Choroid plexus epithelial cell (primary cell): Measurements from ENCODE around the gene ARHGAP45.

Experiments used
- DNase-seq: peaks from one replicate; pipeline ENCODE4 v3.0.0-alpha.2; 2010; ENCODE audit warnings: low read depth
- H3K4me3 ChIP-seq: 2 replicates; pipeline ENCODE4 v1.5.1; 2011; ENCODE audit warnings: low read depth, mild to moderate bottlenecking, control low read depth, low read length, moderate library complexity
- TF ChIP-seq, protein P1 (sequence below): conservative IDR thresholded peaks from 2 replicates; pipeline ENCODE4 v1.5.1; 2011; ENCODE audit warnings: low read depth, mild to moderate bottlenecking, control low read depth, inconsistent platforms, low read length, moderate library complexity

The ARHGAP45 gene

DNA sequence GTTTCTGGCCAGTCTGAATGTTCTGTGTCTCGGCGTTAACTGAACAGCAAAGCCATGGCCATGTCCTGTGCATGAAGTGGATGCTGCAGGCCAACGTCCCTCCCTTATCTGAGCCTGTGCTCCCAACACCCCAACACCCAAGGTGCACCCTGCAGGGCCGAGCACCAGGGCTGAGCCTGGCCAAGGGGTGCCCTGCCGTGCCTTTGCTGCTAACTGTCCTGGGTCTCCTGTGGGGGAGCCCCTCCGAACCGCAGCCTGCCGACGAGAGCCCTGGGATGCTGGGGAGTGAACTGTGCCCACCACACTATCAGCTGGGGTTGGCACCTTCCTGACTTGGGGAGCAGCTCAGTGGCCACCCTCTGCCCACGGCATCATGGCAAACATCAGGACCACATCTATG is 54.4 kb downstream of the ARHGAP45 start:
- no peak overlapping the region for H3K4me3 ChIP-seq
- TF ChIP-seq, protein P1, sequence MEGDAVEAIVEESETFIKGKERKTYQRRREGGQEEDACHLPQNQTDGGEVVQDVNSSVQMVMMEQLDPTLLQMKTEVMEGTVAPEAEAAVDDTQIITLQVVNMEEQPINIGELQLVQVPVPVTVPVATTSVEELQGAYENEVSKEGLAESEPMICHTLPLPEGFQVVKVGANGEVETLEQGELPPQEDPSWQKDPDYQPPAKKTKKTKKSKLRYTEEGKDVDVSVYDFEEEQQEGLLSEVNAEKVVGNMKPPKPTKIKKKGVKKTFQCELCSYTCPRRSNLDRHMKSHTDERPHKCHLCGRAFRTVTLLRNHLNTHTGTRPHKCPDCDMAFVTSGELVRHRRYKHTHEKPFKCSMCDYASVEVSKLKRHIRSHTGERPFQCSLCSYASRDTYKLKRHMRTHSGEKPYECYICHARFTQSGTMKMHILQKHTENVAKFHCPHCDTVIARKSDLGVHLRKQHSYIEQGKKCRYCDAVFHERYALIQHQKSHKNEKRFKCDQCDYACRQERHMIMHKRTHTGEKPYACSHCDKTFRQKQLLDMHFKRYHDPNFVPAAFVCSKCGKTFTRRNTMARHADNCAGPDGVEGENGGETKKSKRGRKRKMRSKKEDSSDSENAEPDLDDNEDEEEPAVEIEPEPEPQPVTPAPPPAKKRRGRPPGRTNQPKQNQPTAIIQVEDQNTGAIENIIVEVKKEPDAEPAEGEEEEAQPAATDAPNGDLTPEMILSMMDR: no peak
- no peak for DNase-seq

DNA sequence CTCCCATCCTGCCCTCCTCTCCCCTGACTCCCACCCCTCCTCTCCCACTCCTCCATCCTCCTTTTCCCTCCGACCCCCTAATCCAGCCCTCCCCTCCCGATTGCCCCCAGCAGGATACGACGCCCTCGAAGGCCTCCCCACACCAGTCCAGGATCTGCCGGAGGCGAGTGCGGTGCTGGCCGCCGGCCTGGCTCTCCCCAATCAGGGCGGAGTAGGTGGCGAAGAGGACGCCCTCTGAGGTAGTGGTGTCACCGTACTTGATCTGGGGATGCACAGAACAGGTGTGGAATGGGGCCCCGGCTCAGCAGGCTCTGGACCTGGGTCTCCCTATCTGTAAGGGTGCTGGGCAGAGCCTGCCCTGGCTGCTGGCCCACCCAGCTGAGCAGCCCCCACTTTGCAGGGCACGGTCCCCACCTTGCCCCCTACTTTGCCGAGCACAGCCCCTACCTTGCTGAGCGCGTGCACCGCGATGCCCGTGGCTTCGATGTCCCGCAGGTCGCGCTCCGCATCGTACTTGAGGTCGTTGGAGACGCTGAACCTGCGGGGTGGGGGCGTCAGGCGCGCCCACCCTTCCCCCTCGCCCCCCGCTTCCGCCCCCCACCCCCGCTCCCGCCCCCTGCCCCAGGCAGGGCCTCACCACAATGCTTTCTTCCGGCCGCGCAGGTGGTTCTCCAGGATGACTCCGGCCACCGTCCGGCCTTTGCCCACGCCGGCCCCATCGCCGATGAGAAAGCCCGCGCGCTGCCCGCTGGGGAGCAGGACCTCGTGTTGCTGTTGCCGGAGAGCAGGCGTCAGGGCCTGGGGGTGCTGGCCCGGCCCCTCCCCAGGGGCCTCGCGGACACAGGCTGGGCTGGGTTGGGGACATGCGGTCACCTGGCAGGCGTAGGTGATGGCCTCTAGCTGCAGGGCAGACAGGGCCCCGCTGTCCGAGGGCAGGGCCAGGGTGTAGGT is 55.3 kb downstream of the ARHGAP45 start:
- DNase-seq: no peak
- TF ChIP-seq, protein P1: no peak
- H3K4me3 ChIP-seq: no peak overlapping the region

DNA sequence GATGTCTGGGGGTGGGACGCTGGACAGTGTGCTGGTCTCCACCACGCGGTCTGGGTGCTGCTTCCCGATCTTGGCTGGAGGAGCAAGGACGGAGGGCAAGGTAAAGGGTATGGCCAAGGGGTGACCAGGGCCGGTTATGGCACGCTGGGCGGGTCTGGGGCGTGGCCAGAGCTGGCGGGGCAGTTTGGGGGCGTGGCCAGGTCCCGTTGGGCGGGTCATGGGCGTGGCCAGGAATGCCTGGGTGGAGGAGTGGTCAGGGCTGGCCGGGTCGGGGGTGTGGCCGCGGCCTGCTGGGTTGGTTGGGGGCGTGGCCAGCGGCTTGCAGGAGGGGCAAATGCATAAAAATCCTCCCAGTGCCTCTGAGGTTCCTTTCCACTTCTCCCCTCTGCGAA is 56.0 kb downstream of the ARHGAP45 start:
- no peak overlapping the region for H3K4me3 ChIP-seq
- peak; percentile 86 for DNase-seq
- TF ChIP-seq, protein P1: no peak

DNA sequence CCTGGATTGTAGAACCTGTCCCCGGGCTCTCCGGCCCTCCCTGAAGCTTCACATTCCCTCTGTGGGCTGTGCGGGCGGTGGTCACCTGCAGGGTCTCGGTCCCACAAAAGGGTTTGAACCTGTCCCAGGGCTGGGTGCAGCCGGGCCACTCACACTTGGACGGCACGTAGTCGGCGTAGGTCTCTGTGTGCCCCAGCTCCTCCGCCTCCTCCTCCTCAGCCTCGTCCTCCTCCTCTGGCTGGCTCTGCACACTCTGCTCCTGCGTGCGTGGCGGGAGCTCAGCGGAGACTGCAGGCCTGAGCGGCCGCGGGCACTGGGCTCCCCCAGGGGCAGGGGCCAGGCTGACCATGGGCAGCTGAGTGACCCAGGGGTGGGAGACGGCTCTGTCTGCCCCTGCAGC is 56.4 kb downstream of the ARHGAP45 start:
- DNase-seq: no peak
- TF ChIP-seq, protein P1: no peak
- H3K4me3 ChIP-seq: no peak overlapping the region

DNA sequence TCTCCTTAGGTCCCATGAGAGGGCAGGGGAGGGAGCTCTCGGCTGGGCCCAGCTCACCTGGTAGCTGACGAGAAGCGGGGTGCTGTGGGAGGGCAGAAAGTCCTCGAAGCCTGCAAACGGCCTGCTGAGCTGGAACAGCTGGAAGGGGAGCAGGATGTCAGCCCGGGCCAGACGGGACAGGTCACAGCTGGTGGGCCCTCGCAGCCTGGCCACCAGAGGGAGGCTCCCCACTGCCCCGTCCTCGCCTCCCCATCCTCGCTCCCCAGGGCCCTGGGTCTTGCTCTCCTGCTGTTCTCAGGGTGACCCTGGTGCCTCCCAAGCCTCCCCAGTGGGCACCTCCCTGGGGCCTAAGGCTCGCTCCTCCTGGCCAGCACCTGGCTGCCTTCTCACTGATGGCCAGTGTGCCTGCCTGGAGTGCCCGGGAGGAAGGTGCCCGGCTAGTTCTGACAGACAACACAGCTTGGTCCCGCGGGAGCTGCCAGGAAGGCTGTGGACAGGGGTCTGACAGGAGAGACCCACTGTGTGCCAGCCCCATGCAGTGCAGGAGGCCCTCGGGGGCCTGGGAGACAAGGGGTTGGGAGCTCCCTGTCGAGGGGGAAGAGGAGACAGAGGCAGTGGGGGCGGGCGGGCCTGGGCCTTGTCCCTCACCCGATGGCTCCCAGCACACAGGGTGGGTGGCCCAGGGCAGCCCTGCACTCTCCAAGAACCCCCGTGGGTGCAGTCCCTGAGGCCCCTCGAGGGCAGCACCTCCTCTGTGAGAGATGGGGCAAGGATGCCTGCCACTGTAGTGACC is 57.1 kb downstream of the ARHGAP45 start:
- H3K4me3 ChIP-seq: no peak overlapping the region

DNA sequence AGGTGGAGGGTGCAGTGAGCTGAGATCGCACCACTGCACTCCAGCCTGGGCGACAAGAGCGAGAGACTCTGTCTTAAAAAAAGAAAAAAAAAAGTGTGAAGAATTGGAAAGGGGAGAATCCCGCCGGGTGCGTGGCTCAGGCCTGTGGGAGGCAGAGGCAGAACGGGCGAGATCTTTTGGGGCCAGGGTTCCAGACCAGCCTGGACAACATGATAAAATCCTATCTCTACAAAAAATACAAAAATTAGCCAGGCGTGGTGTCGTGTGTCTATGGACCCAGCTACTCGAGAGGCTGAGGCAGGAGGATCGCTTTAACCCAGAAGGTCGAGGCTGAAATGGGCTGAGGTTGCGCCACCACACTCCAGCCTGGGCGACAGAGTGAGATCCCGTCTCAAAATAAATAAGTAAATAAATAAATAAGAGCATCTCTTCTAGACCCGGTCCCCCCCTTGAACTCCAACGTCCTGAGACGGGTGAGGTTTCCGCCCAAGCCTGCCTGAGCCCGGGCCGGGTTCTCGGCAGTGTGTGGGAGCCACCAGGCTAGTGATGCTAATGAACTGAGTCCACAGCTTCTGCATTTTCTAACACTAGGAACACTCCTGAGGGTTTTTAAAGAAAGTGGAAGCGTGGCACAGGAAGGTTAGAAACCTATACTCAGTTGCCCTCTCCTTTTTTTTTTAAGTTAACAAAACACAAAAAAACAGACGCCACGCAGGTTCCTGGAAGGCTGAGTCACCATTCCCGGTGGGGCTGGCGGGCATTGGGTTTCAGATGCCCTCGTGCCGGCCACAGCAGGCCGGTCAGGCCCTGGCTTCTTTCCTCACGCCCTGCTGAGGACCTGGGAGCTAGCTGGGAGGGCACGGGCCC is 58.9 kb downstream of the ARHGAP45 start:
- TF ChIP-seq, protein P1: no peak
- no peak for DNase-seq
- no peak overlapping the region for H3K4me3 ChIP-seq

More for the DNA sequence above, 57.1 kb downstream of the ARHGAP45 start:
- TF ChIP-seq, protein P1: peak; percentile 5
- DNase-seq: no peak
